Activated T-helper 1 cell treated with anti-CD3 and anti-CD28 coated beads, Interleukin-12 subunit alpha, Interleukin-12 subunit beta, Interleukin-2, Interleukin-4 antibody, amounts not matched to agents 30 ng/mL and 10 ng/mL and 1 ng/mL, durations not matched to agents 14 hours and 24 hours and 36 hours (primary cell): ENCODE results near the gene HNRNPL. TPM values are rescaled to one million over a fixed set of nuclear protein-coding genes. Genes with fewer than 3 reads are reported as not detected.
"Not testable (repeated sequence)": the region's sequence is repeated elsewhere in the genome, so short reads cannot be mapped to it uniquely, and the experiment has no call there.

Source experiments
- DNase-seq: peaks from one replicate; pipeline ENCODE4 v3.0.0; 2021; ENCODE audit warnings: low spot score
- H3K27ac Mint-ChIP-seq: one replicate; pipeline ENCODE4 v1.8.0; 2021; ENCODE audit warnings: mild to moderate bottlenecking, mixed read lengths
- H3K27me3 Mint-ChIP-seq: one replicate; pipeline ENCODE4 v1.8.0; 2022; ENCODE audit warnings: mild to moderate bottlenecking, moderate library complexity, mixed read lengths; ENCODE audit not compliant: insufficient read depth
- H3K36me3 Mint-ChIP-seq: one replicate; pipeline ENCODE4 v1.8.0; 2021; ENCODE audit warnings: low read depth, mixed read lengths
- H3K4me1 Mint-ChIP-seq: one replicate; pipeline ENCODE4 v1.8.0; 2021; ENCODE audit warnings: low read depth, mixed read lengths
- H3K4me3 Mint-ChIP-seq: one replicate; pipeline ENCODE4 v1.8.0; 2021; ENCODE audit warnings: mild to moderate bottlenecking, moderate library complexity, mixed read lengths
- H3K9me3 Mint-ChIP-seq: one replicate; pipeline ENCODE4 v1.8.0; 2021; ENCODE audit warnings: mixed read lengths
- intact Hi-C: fragments of 100-400 bp; cut with micrococcal nuclease; formaldehyde crosslinking; loops from one replicate; pipeline ENCODE4 v1.15.1; 2024
- total RNA-seq: library from RNA; stranded (reverse); gene quantifications from 2 replicates; pipeline ENCODE4 v1.2.3, GENCODE V29; 2022

HNRNPL gene
- total RNA-seq, 1 donor from 2014 or later = 659 TPM

DNA sequence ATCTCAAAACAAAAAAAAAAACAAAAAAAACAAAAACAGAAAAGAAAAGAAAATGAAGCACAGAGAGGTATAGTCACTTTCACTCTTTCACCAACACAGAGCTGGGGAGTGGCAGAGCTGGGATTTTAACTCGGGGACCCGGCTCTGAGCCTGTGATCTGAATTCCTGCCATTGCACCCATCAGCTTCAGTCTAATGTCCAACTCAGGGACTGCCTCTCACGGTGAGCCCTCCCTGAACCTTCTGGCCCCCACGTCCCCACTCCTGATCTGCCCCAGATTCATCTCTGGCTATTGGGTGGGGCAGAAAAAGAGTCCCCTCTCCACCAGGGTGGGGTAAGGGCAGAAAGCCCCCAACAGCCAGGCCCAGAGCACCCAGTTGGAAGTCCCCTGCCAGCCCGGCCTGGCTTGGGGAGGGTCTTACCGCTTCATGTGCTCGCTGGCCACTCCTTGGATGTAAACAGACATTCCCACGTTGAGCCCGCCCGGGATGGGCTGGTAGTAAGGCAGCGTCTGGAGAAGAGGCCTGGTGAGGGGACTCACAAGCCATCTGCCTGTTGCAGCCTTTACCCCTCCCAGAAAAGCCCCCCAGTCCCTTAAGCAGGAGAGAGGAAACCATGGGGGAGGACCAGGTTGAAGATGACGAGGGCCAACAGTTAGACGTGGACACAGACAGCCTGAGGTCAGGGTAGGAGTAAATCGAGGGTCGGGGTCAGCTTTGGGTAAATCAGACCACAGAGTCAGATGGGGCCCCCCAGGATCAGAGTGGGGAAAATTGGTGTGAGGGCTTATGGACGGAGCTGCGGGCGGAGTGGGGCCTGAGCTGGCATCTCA, 37.6 kb downstream of the HNRNPL start:
- Mint-ChIP-seq H3K4me3 (no peak overlapping the region), H3K4me1 (no peaks in the 10 kb centered on the region), H3K9me3 (no peaks in the 10 kb centered on the region), H3K27ac (no peak overlapping the region), H3K36me3 (peaks cover 6% of the 10 kb centered on the region), H3K27me3 (no peaks in the 10 kb centered on the region)
- no peak for DNase-seq
- intact Hi-C loops = no loop called here

- no peaks in the 10 kb centered on the region for H3K27me3 Mint-ChIP-seq
- peaks cover 2% of the 10 kb centered on the region for H3K36me3 Mint-ChIP-seq
- DNase-seq = no peak
- intact Hi-C loops = no loop called here
- no peak overlapping the region for H3K4me3 Mint-ChIP-seq
- H3K27ac Mint-ChIP-seq = peak overlapping the region; percentile 58
- no peaks in the 10 kb centered on the region for H3K9me3 Mint-ChIP-seq
- H3K4me1 Mint-ChIP-seq = peaks cover 5% of the 10 kb centered on the region
These were observed 40.1 kb downstream of the HNRNPL start for GRCh38 chr19:38809592-38810252.

DNA sequence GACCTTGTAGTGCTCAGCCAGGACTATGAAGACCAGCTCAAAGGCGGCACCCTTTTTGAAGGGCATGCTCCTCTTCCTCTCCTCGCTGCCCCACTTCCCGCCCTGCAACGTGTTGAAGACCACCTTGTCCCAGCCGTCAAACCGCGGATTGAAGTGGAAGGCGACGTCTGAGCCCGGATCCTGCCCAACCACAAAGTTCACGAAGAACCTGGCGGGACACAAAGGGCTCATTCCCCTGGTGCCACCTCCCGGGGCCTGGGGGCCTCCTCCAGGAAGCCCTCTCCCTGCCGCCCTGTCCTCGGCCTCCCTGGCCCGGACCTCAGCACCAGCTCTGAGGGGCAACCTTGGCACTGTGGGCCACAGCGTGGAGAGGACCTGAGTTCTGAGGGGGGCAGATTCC, 41.0 kb downstream of the HNRNPL start:
- no peak overlapping the region for H3K4me3 Mint-ChIP-seq
- H3K27ac Mint-ChIP-seq = no peak overlapping the region
- intact Hi-C loops = no loop called here
- peaks cover 1% of the 10 kb centered on the region for H3K27me3 Mint-ChIP-seq
- DNase-seq = no peak
- H3K9me3 Mint-ChIP-seq = no peaks in the 10 kb centered on the region
- H3K36me3 Mint-ChIP-seq = peaks cover 2% of the 10 kb centered on the region
- peaks cover 5% of the 10 kb centered on the region for H3K4me1 Mint-ChIP-seq

GRCh38 chr19:38807374-38808098, 42.2 kb downstream of the HNRNPL start:
- intact Hi-C loops, DNase-seq, H3K36me3 Mint-ChIP-seq, H3K4me3 Mint-ChIP-seq, H3K27me3 Mint-ChIP-seq, H3K27ac Mint-ChIP-seq, H3K4me1 Mint-ChIP-seq, H3K9me3 Mint-ChIP-seq: not testable (repeated sequence)

DNA sequence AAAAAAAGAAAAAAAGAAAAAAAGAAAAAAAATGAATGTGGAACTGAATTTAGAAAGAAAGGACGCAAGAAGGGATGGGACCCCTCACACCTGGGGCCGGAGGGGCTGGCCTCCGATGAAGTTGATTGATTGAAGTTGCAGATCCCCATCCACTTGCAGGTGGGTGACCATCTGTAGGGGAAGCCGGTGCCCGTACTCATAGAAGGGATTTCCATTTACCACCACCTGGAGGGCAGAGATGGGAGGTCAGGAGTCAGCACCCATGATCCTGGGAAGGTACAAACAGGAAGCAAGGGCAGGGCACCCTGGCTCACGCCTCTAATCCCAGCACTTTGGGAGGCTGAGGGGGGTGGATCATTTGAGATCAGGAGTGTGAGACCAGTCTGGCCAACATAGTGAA, 43.4 kb downstream of the HNRNPL start:
- Mint-ChIP-seq H3K9me3 (no peaks in the 10 kb centered on the region), H3K4me3 (no peak overlapping the region), H3K36me3 (peaks cover 2% of the 10 kb centered on the region), H3K27me3 (peaks cover 1% of the 10 kb centered on the region), H3K4me1 (peaks cover 5% of the 10 kb centered on the region), H3K27ac (no peak overlapping the region)
- DNase-seq = no peak
- intact Hi-C loops = no loop called here

DNA sequence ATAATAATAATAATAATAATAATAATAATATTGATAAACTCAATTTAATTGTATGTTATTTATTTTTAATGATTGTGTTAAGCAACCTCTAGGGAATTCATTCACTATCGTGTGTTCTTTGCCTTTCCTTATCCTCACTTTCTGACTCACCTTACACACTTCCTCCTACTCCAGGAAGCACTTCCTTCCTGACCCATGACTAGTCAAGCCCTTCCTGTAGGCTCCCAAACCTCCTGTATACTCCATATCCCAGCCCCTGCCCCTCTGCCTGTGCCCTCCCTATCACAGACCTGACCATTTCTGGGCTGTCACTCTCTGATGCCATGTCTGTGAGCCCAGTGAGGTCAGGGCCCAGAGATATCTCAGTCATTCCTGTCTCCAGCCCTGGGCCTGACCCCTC, 44.6 kb downstream of the HNRNPL start:
- H3K9me3 Mint-ChIP-seq = no peaks in the 10 kb centered on the region
- intact Hi-C loops = no loop called here
- H3K36me3 Mint-ChIP-seq = peaks cover 2% of the 10 kb centered on the region
- peaks cover 5% of the 10 kb centered on the region for H3K4me1 Mint-ChIP-seq
- no peak for DNase-seq
- peaks cover 1% of the 10 kb centered on the region for H3K27me3 Mint-ChIP-seq
- H3K4me3 Mint-ChIP-seq = no peak overlapping the region
- H3K27ac Mint-ChIP-seq = peak overlapping the region; percentile 5

DNA sequence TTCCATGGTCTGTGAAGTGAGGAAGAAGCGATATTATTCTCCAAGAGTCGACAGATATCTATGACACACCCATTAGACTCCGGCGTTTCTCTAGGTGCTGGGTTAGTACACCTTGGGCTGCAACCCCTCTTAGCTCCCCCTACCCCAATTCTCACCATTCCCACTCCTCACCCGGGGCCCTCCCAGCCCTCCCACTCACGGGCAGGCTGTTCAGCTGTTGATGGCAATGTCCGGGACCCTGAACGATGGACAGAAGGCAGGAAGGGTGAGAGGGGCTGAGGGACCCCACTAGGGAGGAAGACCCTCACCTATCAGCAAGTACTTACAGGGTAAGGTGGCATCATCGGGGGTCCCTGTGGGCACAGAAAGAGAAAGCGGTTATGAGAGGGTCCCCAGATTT, 46.2 kb downstream of the HNRNPL start:
- Mint-ChIP-seq H3K36me3 (peaks cover 2% of the 10 kb centered on the region), H3K9me3 (no peaks in the 10 kb centered on the region), H3K4me1 (peaks cover 5% of the 10 kb centered on the region), H3K4me3 (no peak overlapping the region), H3K27ac (no peak overlapping the region), H3K27me3 (peaks cover 1% of the 10 kb centered on the region)
- intact Hi-C loops = no loop called here
- DNase-seq = no peak

- H3K36me3 Mint-ChIP-seq = peaks cover 2% of the 10 kb centered on the region
- no peak for DNase-seq
- no peak overlapping the region for H3K4me3 Mint-ChIP-seq
- peaks cover 1% of the 10 kb centered on the region for H3K27me3 Mint-ChIP-seq
- intact Hi-C loops = no loop called here
- H3K4me1 Mint-ChIP-seq = peaks cover 5% of the 10 kb centered on the region
- no peak overlapping the region for H3K27ac Mint-ChIP-seq
- no peaks in the 10 kb centered on the region for H3K9me3 Mint-ChIP-seq
These were observed 48.3 kb downstream of the HNRNPL start for GRCh38 chr19:38801359-38802095.

DNA sequence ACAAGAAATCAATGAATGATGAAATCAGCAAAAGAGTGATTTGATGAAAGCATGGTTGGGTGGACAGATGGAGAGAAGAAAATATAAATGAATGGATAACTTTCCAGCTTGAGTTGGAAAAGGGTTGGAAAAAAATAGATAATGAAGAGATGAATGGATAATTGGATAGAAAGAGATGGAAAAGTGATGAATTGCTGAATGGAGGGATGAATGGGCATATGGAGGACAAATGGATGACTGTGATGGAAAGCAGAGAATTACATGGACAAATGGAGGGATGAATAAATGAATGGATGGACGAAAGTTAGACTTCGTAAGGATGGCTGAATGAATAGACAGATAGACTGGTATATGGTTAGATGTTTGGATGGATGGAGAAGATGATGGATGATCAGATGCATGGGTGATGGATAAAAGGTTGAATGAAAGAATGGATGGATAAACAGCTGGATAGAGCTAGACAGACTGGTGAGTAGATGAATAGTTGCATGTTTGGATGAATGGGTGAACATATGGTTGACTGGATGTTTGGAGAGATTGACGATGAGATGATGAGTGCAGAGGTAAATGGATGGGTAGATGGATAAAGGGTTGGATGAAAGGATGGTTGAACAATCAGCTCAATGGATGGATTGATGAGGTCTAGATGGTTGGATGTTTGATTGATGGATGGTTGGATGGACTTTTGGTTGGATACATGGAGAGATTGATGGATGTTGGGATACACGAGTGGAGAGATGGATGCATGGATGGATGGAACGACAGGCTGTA, 49.0 kb downstream of the HNRNPL start:
- Mint-ChIP-seq H3K27me3 (peaks cover 1% of the 10 kb centered on the region), H3K27ac (no peak overlapping the region), H3K4me1 (peaks cover 5% of the 10 kb centered on the region), H3K9me3 (no peaks in the 10 kb centered on the region), H3K36me3 (peaks cover 2% of the 10 kb centered on the region), H3K4me3 (no peak overlapping the region)
- no peak for DNase-seq
- intact Hi-C loops = no loop called here

- peaks cover 3% of the 10 kb centered on the region for H3K27me3 Mint-ChIP-seq
- no peak for DNase-seq
- no peaks in the 10 kb centered on the region for H3K9me3 Mint-ChIP-seq
- intact Hi-C loops = no loop called here
- no peaks in the 10 kb centered on the region for H3K4me1 Mint-ChIP-seq
- no peak overlapping the region for H3K27ac Mint-ChIP-seq
- H3K36me3 Mint-ChIP-seq = no peaks in the 10 kb centered on the region
- no peak overlapping the region for H3K4me3 Mint-ChIP-seq
These were observed 50.7 kb downstream of the HNRNPL start for GRCh38 chr19:38799104-38799503.

DNA sequence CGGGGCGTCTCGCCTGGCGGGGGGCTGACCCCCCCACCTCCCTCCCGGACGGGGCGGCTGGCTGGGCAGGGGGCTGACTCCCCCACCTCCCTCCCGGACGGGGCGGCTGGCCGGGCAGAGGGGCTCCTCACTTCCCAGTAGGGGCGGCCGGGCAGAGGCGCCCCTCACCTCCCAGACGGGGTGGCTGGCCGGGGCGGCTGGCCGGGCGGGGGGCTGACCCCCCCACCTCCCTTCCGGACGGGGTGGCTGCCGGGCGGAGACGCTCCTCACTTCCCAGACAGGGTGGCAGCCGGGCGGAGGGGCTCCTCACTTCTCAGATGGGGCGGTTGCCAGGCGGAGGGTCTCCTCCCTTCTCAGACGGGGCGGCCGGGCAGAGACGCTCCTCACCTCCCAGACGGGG, 52.0 kb downstream of the HNRNPL start:
- H3K36me3 Mint-ChIP-seq, H3K27ac Mint-ChIP-seq, intact Hi-C loops, H3K4me1 Mint-ChIP-seq, H3K9me3 Mint-ChIP-seq, H3K4me3 Mint-ChIP-seq, DNase-seq, H3K27me3 Mint-ChIP-seq: not testable (repeated sequence)

- DNase-seq = no peak
- peaks cover 4% of the 10 kb centered on the region for H3K27me3 Mint-ChIP-seq
- intact Hi-C loops = no loop called here
- peaks cover 5% of the 10 kb centered on the region for H3K4me1 Mint-ChIP-seq
- H3K36me3 Mint-ChIP-seq = no peaks in the 10 kb centered on the region
- H3K27ac Mint-ChIP-seq = no peak overlapping the region
- H3K4me3 Mint-ChIP-seq = no peak overlapping the region
- H3K9me3 Mint-ChIP-seq = no peaks in the 10 kb centered on the region
These were observed 53.6 kb downstream of the HNRNPL start for GRCh38 chr19:38796154-38796553.
